DMS53 treated with DMSO at 0.1 percent for 48 hours (cell line): ENCODE data around the gene SV2B.
A peak's percentile ranks its signal among the peaks of the same experiment; 100 is the strongest.

Experiments
- DNase-seq: peaks from one replicate; lab custom pipeline; 2025; ENCODE audit not compliant: unreplicated experiment; lab: John Stamatoyannopoulos, UW

Gene SV2B

DNA sequence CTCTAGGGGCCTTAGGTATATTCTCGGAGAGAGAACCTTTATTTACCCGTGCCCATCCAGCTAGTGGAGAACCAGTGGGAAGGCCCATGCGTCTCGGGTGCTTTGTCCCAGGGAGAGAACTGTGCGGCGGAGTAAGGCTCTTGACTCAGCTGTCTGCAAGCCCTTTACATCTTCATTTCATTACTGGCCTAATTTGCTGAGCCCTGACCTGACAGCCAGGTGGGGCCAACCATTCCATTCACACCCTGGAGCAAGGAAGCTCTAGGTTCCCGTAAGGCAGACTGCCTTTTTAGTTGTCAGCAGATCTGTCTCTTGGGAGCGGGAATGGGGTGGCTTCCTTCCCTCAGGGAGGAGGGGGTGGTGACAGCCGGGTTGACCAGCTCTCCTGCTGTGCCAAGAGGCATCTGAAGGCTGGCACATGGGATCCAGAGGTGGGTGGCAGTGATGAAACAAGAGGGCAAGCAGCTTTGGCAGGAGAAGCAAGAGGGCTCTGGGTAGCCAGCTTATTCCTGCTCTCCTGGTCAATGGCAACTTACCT, 36.4 kb downstream of the SV2B start:
- DNase-seq: no peak

DNA sequence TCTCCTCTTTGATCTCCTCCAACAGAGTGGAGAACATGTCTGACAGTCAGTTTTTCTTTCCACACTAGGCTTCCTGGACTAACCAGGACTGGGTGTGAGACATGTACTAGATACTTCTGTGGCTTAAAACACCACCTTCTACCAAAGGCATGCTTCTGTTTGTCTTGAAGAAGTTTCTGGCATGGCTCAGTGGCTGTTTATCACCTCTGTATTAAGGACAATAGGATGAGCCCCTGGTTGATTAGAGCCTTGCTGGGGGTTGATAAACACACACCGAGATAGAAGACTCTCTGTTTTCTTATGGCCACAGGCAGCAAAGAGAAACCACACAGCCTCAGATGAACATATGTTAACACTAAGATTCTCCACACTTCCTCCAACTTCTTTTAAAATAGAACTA, 40.5 kb downstream of the SV2B start:
- no peak for DNase-seq

DNA sequence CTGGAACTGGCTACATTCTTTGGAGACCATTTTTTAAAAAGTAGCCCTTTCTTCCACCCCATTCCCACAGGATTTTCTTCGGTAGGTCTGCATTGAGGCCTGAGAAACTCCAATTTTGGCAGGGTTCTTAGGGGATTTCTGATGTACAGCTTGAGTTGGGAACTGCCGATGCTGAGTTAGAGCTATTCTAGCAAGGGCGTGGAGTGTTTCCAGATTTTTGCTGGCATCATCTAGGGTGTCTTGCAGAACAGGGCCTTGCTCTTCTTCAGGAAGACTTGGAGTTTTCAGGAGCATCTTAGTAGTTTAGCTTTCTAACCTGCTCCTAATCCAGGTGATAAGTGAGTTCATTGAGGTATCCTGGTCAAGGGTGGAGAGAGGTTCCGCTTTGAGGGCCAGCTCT, 41.0 kb downstream of the SV2B start:
- no peak for DNase-seq

DNA sequence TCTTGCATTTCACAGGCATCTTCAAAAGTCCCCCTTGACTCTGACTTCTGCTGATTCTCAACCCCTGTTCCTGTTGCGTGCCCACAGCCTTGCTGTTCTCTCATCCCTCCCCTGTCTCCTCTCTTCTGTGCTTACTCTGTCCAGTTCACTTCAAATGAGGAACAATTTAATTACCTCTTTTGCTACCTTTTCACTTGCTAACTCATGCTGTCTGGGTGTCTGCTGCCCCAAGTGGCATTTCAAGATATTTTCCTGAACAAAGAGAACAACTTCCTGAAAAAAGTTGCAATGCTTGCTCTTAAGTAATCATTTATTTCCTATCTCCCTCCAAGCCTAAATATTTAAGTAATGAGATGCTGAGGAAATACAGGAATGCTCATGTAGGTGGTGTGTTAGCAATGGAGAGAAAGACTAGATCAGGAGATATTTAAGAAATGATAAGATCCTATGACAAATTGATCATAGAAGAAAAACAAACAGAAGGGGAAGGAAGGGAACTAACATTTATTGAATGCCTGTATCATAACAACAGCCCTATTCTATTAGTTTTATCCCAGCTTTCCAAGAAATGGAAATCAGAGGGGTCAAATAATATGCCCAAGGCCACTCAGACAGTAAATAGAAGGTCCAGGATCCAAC, 42.2 kb downstream of the SV2B start:
- no peak for DNase-seq

DNA sequence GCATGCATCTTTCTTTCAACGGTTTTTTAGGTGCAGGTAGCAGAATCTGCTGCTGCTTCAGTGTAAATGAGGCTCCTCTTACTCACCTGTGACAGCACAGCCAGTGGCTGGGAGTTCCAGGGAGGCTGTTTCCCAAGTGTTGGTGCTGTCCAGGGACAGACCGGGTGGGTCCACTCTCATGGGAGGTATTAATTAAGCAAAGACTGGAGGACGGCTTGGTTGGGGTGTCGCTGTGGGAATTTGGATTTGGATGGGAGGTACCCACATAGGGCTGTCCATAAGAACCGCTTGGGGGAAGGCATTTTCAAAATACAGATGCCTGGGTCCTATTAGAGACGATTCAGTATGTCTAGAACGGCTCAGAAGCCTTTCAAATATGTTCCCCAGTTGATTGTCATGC, 42.9 kb downstream of the SV2B start:
- DNase-seq: no peak

DNA sequence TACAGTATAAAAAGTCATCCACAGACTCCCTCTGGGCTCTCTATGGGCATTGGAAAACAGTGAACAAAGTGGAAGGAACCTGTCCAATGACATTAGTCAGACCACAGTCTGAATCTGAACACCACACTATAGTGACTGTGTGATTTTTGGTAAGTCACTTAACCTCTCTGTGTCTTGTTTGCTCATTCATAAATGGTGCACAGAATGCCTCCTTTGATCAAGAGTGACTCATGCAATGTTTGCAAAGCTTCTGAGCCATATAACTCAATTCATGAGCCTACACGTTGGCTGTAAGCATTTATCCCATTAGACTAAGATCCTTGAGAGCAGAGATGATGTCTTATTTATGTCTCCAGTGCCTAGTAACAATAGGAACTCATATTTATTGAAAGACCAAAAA, 46.7 kb downstream of the SV2B start:
- peak; percentile 46 for DNase-seq

DNA sequence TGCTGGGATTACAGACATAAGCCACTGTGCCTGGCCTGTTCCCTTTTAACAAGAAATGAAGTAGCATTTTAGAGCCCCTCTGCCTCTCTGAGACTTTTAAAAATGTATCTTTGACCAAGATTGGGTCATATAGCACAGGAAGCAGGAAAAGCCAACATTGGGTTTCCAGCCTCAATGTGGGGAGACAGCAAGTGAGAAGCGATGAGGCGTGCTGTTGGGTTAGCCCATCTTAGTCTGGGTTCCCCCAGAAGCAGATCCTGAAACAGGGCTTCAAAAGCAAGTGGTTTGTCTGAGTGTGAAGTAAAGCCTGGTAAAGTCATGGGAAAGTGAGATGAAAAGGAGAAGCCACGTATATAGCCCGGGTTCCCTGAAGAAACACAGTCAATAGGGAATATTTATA, 48.2 kb downstream of the SV2B start:
- no peak for DNase-seq

DNA sequence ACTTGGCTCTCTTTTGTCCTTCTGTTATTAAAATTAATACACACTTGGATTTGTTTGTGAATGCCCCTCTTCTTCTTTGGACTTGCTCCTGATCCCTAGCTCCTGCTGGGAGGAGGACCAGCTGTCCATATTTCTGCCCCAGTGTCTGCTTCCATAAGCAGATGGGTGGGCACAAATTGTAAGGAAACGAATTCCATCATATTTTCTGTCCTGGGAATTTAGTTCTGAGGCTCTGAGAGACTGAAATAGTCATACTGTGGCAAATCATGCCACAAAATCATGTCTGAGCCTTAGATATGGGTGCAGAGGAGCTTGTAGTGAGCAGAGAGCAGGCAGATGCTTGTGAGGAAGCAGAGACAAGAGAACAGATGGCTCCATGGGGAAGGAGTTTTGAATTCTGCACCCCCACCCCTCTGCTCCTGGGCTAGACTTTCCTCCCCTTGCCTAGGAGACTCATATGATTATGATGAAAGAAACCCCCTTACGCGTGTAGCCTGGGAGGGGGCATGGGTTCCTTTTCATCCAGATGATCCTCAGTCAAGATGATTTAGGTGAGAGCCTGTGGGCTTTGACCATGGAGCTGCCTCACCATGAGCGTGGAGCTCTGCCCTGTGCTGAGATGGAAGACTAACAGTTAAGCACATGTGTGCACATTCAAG, 50.6 kb downstream of the SV2B start:
- DNase-seq: no peak

DNA sequence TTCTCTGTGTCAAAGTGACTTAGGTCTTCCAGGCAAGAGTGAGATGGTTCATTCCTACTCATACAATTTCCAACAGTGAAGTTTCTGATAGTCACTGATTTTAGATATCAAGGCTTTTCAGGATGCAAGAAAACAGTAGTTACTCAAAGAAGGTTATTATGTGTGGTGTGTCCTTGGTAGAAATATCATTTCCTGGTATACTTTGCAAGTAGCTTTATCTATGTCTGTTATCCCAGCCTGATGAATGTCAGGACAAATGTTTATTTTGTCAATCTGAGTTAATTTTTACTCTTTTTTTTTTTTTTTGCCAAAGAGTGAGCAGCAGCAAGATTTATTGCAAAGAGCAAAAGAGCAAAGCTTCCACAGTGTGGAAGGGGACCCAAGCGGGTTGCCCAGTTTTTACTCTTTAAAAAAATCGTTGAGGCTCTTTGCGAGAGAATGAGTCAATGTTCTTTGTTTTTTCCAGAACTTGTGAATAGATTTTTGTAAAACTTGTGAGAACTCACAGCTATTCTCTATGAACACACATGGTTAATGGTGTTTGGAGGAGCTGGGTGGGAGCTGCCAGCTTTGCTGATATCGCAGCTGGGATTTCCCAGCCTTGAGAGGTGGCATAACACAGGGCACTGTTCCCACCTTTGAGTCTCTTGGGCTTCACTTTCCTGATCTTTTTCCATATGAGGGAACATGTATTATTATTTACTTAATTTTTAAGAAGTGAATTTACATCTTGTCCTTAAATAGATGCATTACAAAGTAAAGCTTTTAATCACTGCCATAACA, 51.9 kb downstream of the SV2B start:
- no peak for DNase-seq

DNA sequence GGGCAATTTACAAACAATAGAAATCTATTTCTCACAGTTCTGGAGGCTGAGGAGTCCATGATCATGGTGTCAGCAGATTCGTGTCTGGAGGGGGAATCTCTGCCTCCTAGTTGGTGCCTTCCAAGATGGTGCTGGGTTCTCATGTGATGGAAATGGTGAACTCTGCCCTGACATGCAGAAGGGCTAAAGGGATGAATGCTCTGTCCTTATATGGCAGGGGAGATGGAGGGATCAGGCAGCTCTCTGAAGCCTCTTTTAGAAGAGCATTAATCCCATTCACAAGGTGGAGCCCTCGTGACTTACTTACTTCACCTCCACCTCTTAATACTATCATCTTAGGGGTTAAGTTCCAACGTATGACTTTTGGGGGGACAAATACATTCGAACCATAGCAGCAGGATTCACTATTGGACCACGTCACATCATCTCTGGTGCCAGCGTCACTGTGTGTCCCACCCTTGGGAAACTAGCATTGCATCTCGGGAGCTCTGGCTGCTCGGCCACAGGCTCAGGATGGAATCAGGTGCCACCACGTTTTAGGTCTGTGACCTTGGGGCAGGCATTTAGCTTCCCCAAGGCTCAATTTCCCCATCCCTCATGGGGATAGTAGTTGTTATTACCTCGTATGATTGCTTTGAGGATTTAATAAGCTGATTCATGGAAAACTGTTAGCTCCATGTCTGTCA, 53.0 kb downstream of the SV2B start:
- no peak for DNase-seq

DNA sequence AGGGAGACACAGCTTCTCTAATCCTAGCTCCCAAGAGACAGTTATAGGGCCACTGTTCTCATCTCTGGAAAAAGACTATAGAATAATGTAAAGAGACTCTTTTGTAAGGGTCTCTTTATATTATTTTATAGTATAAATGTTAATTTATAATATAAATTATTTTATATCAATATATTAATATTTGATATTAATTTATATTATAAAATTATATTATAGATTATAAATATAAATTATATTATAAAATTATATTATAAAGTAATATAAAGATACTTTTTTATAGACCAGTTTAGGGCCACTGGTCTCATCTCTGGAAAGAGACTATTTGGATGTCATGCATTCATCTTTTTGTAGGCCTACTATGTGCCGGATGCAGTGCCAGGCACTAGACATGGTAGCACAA, 53.9 kb downstream of the SV2B start:
- no peak for DNase-seq

DNA sequence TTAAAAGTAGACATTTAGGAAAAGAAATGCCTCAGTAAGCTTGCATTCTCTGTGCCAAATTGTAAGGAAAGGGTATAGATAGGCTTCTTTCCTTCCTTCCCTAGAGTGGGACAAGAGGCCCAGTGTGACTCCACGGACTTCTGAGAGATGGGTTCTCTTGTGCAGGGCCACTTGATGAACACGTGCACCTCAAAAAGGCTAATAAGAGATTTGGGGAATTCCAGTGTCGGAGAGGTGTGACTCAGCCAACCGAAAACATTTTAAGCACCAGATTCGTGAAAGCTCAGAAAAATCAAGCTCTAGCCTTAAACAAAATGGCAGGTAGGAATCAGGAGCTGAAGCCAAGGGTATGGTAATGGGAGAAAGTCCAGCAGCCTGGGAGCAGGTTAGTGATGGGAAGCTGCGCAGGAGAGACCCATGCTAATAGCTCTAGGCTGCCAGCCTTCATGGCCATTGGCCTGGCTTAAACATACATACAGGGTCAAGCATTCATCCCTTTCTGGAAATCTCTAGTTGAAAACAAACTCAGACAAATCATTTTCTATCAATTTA, 56.2 kb downstream of the SV2B start:
- DNase-seq: no peak

DNA sequence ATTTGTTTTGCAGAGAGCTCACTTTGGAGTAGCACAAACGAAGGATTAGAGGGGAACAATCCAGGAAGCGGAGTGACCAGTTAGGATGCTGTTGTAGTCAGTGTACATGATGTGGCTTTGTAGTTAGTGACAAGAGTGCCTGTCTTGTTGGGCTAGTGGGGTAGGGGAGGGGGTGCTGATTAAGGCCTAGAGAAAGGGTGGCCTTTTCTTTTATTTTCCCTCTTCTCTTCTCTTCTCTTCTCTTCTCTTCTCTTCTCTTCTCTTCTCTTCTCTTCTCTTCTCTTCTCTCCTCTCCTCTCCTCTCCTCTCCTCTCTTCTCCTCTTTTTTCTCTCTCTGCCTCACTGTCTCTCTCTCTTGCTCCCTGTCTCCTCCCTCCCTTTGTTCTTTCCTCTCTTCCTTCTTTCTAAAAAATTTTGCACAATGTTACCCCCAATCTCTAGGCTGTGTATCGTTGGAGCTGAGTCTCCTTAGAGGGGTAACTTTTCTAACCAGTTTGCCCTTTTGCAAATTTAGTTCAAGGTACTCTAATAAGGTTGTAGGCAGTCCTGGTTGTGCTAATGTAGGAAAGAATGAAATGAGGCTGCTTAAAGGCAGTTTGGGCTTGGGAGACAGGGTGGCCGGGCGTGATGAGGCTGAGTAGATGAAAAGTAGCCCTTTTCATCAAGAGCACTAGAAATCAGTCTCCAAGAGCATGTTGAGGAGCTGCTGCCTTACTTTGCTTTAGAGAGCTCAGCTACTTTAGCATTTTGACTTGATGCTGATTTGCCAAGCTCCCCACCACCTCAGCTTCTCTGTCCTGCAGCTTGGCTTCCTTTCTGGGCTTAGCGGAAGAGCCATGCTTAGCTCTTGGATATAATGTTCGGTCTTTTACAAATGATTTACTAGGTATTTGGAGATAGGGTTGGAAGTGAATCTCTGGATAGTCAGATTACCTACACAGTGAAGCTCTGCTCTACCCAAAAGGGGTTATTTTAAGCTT, 58.6 kb downstream of the SV2B start:
- DNase-seq: no peak

DNA sequence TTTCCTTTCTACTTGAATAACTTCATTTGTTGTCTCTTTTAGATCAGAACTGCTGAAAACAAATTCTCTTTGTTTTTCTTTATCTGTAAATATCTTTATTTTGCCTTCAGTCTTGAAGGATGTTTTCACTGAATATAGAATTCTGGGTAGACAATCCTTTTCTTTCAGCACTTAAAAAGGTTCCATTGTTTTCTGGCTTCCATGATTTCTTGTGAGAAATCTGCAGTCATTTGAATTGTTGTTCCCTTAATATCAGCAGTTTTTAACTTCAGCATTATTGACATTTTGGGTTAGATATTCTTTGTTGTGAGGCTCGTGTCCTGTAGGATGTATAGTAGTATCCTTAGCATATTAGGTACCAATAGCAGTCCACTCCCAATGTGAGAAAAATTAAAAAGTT, 65.8 kb downstream of the SV2B start:
- DNase-seq: no peak

DNA sequence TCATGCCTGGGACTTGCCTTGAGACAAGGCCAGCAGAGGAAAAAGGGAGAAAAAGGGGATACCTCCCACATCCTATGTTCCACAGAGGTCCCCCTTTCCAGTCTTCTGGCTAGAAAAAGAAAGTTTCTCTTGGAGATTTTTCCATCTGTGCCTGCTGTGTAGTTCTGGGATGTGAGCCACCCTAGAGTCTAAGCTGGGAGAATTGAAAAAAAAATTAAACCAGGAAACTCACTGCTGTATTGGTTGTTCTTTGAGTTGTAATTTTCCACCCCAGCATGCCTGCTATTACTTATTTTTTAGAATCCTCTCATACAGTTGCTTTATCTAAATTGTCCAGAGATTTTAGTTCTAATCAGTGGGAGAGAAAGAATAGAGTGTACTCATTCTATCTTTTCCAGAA, 68.4 kb downstream of the SV2B start:
- DNase-seq: no peak

DNA sequence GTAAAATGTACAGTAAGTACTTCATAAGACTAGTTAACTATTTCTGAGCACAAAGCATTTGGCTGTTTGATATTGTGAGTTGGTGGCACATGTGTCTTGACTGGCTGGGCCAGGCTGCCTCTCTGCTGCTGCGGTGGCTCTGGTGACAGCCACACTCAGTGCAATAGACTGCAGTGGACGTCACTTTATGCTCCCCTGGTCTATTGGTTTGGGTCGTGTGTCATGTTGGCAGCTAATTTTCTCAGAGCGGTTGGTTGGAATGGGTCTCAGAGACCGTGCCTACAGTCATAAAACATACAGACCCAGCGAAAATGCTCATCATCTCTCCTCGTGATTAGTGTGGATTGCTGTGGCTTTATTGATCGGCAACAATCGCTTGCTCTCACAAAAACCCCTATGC, 71.3 kb downstream of the SV2B start:
- DNase-seq: no peak

DNA sequence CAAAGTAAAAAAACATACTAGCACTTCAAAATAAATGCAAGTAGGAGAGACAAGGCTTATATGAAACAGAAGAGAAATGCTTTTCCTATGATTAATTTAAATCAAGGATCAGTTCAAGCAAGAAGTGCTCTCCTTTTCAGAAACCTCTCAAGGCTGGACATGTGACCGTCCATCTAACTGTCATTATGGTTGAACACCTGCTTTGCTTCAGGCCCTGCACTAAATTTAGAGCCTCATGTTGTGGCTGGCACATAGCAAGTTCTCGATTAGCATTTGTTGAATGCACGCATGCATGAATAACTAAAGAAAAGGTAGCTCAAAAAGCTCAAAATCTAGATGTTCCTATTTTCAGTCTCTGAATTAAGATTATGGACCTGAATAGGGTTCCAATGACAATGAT, 82.0 kb downstream of the SV2B start:
- DNase-seq: no peak

DNA sequence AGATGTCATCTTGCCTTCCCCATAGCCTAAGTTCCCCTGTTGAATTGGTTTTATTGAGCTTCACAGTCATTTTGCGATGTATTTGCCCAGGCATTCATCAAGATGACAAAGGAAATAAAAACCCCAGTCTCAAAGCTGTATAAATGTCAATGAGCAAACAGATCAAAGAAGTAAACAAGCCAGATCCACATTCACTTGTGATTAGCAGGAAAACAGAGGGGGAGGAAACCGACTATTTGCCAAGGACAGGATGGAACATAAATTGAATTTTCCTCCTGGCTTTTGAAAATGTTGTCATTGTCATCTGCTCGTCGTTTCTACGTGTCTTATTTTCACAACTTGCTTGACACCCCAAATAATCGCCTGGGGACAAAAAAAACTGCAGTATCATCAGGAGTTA, 83.5 kb downstream of the SV2B start:
- DNase-seq: no peak

DNA sequence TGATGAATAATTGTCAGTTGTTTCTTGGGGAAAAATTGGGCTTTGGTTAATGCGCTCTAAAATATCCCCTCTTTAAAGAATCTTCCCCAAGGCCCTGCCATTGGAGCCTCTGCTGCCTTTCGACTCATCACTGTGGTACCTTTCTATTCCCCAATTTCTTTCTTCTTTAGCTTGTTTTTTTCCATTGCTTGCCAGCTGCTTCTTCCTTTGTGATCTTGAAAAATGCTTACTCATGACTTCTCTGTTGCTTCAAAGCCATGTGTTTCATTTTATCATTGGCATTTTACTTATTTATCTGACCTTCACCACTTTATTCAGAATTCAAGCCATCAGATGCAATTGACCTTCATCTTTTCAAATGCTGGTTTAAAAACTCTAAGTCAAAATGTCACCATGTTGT, 84.4 kb downstream of the SV2B start:
- DNase-seq: no peak
